NOMO-1 (cell line): ENCODE measurements around the gene SGTA.

Experiments used
- DNase-seq, 2 experiments: peaks; one replicate each; lab custom pipeline; 2025; ENCODE audit not compliant: unreplicated experiment in 2 of 2; lab: John Stamatoyannopoulos, UW

SGTA gene

DNA sequence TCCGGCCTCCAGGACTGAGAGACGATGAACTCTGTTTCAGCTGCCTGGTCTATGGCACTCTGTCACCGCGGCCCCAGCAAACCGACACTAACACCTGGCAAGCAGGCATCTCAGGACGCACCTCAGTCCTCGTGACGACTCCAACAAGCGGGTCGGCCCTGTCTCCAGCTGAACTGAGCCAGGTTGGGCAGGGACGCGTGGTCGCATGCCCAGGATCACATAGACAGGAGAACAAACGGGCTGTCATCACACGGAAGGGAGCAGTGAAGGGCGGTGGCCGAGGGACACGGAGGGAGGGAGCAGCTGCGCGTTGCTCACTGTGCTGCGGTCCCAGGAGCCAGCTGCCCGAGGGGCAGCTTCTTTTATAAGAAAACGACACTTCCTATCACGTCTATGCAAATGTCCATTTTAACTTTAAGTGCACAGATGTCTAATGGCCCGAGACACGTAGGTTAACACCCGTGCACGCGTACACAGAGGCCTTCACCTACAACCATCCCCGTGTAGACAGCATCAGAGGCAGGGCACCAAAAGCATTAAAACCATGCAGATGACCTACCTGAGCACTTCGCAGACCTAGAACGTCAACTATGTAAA lies 8.9 kb downstream of the SGTA start:
- no peak for DNase-seq

- DNase-seq, result no peak
These were observed 11.0 kb downstream of the SGTA start for GRCh38 chr19:2771786-2772674.

- no peak for DNase-seq
These were observed 12.7 kb downstream of the SGTA start for GRCh38 chr19:2770055-2771013.

DNA sequence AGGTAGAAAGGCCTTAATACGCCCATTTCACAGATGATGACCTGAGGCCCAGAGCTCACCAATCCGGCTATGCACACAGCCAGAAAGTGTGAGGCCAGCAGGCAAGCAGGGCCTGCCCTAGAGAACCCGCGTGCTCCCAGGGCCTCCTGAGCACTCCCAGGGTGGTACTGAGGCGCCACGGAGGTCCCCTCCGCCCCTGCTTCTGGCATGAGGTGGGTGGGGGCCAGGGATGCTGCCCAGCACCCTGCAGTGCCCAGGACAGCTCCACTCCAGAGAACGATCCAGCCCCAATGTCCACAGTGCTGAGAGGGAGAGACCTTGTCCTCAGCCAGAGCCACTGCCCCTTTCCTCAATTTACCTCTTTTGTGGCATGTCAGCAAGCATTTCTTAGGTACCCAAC lies 13.9 kb downstream of the SGTA start:
- no peak for DNase-seq

DNA sequence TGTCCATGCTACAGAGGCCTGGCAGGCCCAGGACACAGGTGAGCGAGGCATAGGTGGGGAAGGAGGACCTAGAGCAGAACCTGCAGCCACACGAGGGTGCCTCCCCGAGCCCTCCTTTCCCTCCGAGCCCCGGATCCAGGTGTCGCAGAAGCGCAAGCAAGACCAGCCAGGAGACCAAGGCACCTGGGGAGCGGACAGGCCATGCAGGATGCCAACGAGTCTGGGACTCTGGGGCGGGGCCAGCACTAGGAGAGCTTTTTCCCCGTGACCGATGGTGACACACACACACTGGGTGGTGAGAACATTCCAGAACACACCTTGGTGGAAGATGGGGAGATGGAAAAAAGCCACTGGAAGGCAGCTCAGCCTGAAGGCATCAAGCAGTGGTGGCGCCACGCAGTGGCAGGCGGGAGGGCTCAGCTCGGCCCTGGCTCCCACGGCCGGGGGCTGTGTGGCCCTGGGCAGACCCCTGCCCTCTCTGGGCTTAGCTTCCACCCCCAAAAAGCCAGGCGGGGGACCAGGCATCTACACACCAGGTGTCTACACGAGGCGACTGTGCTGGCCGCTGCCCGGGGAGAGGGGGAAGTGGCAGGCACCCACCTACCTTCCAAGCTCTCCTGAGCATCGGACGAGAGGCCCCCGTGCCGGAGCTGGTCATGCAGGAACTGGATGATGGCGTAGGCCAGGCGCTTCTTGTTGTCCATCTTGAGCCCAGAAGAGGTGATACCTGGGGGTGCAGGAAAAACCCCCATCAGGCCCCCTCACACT lies 14.5 kb downstream of the SGTA start:
- no peak for DNase-seq

GRCh38 chr19:2767688-2768087 lies 15.4 kb downstream of the SGTA start:
- DNase-seq, result no peak

DNA sequence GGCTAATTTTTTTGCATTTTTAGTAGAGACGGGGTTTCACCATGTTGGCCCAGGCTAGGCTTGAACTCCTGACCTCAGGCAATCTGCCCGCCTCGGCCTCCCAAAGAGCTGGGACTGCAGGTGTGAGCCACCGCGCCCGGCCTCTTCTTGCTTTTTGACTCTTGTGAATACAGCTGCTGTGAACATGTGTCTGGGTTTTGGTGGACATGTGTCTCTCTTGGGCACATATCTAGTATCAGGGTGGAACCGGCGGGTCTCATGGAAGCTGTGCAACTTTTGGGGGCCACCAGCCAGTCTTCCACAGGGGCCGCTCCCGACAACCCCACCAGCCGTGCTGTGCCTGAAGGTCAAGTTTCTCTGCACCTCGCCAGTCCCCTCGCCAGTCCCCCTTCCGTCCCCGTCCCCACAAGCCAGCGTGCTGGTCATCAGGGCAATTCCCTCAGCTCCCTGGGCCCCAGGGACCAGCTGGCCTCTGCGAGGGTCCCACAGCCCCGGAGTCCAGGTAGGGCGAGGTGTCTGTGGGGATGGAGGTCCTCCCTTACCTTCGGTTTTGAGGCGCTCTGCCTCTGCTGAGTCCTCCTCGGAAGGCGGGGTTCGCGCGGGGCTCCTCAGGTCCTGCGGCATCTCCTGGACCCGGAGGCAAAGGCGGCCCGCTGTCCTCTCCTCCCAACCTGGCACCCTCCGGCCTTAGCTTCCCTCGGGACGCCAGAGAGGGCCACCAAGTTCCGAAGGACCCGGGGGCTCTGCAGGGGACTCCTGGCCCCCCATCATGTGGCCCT lies 16.3 kb downstream of the SGTA start:
- DNase-seq, result no peak

DNA sequence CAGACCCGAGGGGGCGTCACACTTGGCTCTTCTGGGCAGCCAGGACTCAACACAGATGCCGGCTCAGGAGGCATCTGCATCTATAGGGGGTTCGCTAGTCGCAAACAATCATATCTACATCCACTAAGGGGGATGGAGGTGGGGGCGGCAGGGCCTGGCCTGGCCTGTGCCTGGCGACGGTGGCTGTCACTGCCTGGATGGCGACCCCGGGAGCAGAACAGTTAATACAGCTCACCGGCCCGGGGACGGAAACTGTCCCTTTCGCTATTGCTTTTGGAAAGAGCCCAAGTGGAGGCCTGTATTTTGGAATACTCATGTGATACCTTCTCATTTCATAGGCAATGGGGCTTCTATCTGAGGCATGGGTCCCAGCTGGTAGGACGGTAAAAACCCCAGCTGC lies 17.7 kb downstream of the SGTA start:
- DNase-seq, result no peak

- no peak for DNase-seq
These were observed 18.1 kb downstream of the SGTA start for GRCh38 chr19:2764945-2765344.

DNA sequence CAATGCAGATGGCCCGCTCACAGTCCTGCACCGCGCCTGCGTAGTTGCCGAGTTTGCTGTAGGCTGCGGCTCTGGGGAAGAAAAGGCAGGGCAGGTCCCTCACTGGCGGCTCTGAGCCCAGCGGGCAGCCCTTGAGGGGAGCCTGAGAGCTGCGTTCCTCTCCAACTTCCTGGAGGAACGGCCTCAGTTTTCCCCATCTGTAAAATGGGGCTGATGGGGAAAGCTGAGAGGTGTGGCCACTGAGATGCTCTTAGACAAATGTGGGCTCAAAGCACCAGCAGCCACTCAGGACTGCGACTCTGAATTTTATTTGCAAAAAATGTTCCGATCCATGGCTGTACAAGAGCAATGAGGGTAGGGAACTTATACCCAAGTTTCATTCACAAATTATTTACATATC lies 19.4 kb downstream of the SGTA start:
- no peak for DNase-seq

DNA sequence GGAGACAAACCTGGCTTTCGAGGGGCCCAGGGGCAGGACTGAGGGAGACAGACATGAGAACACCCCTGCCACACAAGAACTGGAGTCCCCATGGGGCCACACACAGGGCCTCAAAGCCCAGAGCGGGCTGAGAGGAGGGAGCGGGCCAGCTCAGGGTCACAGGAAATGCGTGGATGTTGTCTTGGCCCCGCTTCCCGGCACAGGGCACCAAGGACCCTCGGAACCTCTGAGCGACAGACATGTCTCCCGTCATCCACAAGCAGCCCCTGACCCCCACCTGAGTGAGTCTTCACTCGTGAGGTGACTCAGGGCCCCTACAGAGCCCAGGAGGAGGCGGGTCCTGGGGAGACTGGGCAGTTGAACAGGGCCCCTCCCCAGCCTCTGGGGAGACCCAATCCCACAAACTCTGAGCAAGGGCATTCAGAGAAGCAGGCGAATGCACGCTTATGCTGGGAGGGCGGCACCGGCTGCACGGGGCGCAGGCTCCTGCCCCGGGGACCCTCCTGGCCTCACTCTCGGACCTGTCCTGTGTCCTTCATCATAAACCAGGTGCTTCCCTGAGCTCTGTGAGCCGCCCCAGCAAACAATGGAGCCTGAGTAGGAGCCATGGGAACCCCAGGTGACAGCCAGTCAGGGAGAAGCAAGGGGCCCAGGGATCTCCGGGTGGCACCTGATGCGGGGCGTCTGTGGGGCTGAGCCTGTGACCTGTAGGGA lies 20.1 kb downstream of the SGTA start:
- no peak for DNase-seq

- DNase-seq, result no peak
These were observed 20.9 kb downstream of the SGTA start for GRCh38 chr19:2761876-2762782.

DNA sequence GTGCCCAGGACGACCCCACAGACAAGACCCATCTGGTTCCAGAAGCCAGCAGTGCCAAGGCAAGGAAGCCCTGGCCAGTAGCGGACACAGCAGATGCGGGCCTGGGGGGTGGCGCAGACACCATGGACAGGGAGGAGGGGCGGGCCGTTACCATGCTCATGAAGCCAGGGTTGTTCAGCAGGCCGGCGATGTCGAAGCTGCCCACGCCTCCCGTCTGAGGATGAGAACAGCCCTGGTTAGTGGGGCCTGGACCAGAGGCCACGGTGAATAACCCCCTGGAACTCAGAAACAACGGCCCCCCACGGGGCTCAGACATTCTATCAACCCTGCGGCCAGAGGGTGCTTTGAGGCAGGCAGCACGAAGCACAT lies 21.8 kb downstream of the SGTA start:
- no peak for DNase-seq

DNA sequence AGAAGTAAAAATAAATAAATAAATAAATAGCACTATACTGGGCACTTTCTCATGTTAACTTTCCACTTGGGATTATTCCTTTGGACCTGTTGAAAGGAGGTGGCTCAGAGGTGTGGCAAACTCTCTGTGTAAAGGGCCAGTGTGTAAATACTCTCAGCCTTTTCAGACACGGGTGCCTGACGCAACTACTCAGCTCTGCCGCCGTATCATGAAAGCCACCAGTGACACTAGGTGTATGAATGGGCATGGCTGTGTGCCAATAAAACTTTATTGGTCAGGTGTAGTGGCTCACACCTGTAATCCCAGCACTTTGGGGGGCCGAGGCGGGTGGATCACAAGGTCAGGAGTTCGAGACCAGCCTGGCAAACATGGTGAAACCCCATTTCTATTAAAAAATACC lies 23.1 kb downstream of the SGTA start:
- no peak for DNase-seq

GRCh38 chr19:2759362-2759761 lies 23.7 kb downstream of the SGTA start:
- no peak for DNase-seq

DNA sequence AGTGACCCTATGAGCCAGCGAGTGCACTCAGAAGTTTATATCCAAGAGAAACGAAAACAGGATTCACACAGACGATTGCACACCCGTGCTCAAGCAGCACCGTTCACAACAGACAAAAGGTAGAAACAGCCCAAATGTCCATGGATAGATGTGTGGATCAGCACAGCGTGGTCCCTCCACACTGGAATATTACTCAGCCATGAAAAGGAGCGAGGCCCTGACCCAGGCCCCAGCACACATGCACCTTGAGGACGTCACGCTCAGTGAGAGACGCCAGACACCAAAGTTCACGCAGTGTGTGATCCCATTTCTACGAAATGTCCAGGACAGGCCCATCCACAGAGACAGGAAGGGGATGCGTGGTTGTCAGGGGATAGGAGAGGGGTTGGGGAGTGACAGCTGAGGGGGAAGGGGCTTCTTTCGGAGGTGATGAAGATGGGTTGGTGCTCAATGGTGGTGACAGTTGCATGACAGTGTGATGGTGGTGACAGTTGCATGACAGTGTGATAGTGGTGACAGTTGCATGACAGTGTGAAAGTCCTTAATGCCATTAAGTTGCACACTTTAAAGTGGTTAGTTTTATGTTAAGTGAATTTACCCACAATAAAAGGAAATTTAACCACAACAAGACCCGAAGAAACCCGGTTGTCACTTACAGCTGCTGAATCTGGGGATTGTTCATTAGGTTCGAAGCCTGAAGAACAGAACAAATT lies 24.3 kb downstream of the SGTA start:
- no peak for DNase-seq
